ENCODE data around the gene LRFN4.

The LRFN4 gene

GRCh38 chr11:66856496-66857233 lies at the start of gene LRFN4:
TSS of gene LRFN4 (plus strand) at chr11:66857064. CDS start at chr11:66857745, 681 bp downstream.
- Histone ChIP-seq H3K27ac (peak within 1 kb of the TSS; percentile 84), H3K27me3 (replicated peaks) (no peaks in the 10 kb centered on the region), H3K36me3 (replicated peaks) (peaks cover 20% of the 10 kb centered on the region), H3K4me3 (ENCODE audit: low read depth, low read length) (peak within 1 kb of the TSS; percentile 72)
- no peak for TF ChIP-seq CTCF (IDR thresholded peaks at IDR 0.05; ENCODE audit: low read depth, low read length, missing control alignments)
- DNase-seq: no peak
- in situ Hi-C loops (cut with HindIII; ENCODE audit: low pct_ligation_motif_present, low sequenced_read_pairs): no loop called here

- H3K27ac ChIP-seq: no peak overlapping the region
- H3K4me3 ChIP-seq (ENCODE audit: low read depth, low read length): no peak overlapping the region
- no peak for DNase-seq
- H3K27me3 ChIP-seq (replicated peaks): no peaks in the 10 kb centered on the region
- in situ Hi-C loops (cut with HindIII; ENCODE audit: low pct_ligation_motif_present, low sequenced_read_pairs): no loop called here
- no peak for TF ChIP-seq CTCF (IDR thresholded peaks at IDR 0.05; ENCODE audit: low read depth, low read length, missing control alignments)
- H3K36me3 ChIP-seq (replicated peaks): no peaks in the 10 kb centered on the region
Observed at GRCh38 chr11:66809592-66809991, 47.3 kb upstream of the LRFN4 start.

GRCh38 chr11:66810576-66811185 lies 46.2 kb upstream of the LRFN4 start:
- no peak for DNase-seq
- Histone ChIP-seq H3K36me3 (replicated peaks) (no peaks in the 10 kb centered on the region), H3K27ac (no peak overlapping the region), H3K4me3 (ENCODE audit: low read depth, low read length) (no peak overlapping the region), H3K27me3 (replicated peaks) (no peaks in the 10 kb centered on the region)
- TF ChIP-seq CTCF (IDR thresholded peaks at IDR 0.05; ENCODE audit: low read depth, low read length, missing control alignments): no peak
- in situ Hi-C loops (cut with HindIII; ENCODE audit: low pct_ligation_motif_present, low sequenced_read_pairs): no loop called here

GRCh38 chr11:66814678-66815077 lies 42.2 kb upstream of the LRFN4 start:
- TF ChIP-seq CTCF (IDR thresholded peaks at IDR 0.05; ENCODE audit: low read depth, low read length, missing control alignments): no peak
- Histone ChIP-seq H3K4me3 (ENCODE audit: low read depth, low read length) (no peak overlapping the region), H3K27ac (no peak overlapping the region), H3K27me3 (replicated peaks) (no peaks in the 10 kb centered on the region), H3K36me3 (replicated peaks) (no peaks in the 10 kb centered on the region)
- in situ Hi-C loops (cut with HindIII; ENCODE audit: low pct_ligation_motif_present, low sequenced_read_pairs): no loop called here
- no peak for DNase-seq

- no peak for TF ChIP-seq CTCF (IDR thresholded peaks at IDR 0.05; ENCODE audit: low read depth, low read length, missing control alignments)
- Histone ChIP-seq H3K27ac (no peak overlapping the region), H3K4me3 (ENCODE audit: low read depth, low read length) (no peak overlapping the region), H3K36me3 (replicated peaks) (no peaks in the 10 kb centered on the region), H3K27me3 (replicated peaks) (no peaks in the 10 kb centered on the region)
- no peak for DNase-seq
- in situ Hi-C loops (cut with HindIII; ENCODE audit: low pct_ligation_motif_present, low sequenced_read_pairs): no loop called here
Observed at GRCh38 chr11:66815646-66816045, 41.2 kb upstream of the LRFN4 start.
